HepG2 (cell line): ENCODE results near the gene KRTAP3-2. TPM values are rescaled to one million over a fixed set of nuclear protein-coding genes. Genes with fewer than 3 reads are reported as not detected.

Source experiments
- AKAP8 ChIP-seq: sonication (generic); formaldehyde crosslinking; IDR thresholded peaks from 2 replicates; pipeline ENCODE4 v1.5.1; 2020; ENCODE audit warnings: mild to moderate bottlenecking, missing genetic modification reagents
- DNMT3B ChIP-seq: conservative IDR thresholded peaks from 2 replicates; pipeline ENCODE4 v1.6.1; 2016; ENCODE audit warnings: missing biosample characterization, control low read depth
- HHEX ChIP-seq: IDR thresholded peaks from 2 replicates; pipeline ENCODE4 v1.6.1; 2016; ENCODE audit warnings: control low read depth
- NCOA2 ChIP-seq: sonication (generic); formaldehyde crosslinking; IDR thresholded peaks from 2 replicates; pipeline ENCODE4 v1.8.0; 2022; ENCODE audit warnings: inconsistent platforms
- PATZ1 ChIP-seq: sonication (generic); formaldehyde crosslinking; IDR thresholded peaks from 2 replicates; pipeline ENCODE4 v1.4.0; 2020; ENCODE audit warnings: missing genetic modification reagents
- PHF5A ChIP-seq: IDR thresholded peaks from one replicate; pipeline ENCODE4 v1.6.1; 2018; ENCODE audit warnings: low read depth, missing genetic modification reagents; ENCODE audit not compliant: unreplicated experiment
- SKI ChIP-seq: fragments of 450-650 bp; IDR thresholded peaks from one replicate; pipeline ENCODE4 v1.6.1; 2018; ENCODE audit warnings: mild to moderate bottlenecking; ENCODE audit not compliant: partially characterized antibody
- SNAPC2 ChIP-seq: sonication (generic); formaldehyde crosslinking; IDR thresholded peaks from 2 replicates; pipeline ENCODE4 v1.8.1; 2022; ENCODE audit warnings: mild to moderate bottlenecking, missing genetic modification reagents
- TARDBP ChIP-seq: sonication (generic); formaldehyde crosslinking; IDR thresholded peaks from 2 replicates; pipeline ENCODE4 v1.8.0; 2022; ENCODE audit warnings: mild to moderate bottlenecking, missing genetic modification reagents
- TFDP1 ChIP-seq: IDR thresholded peaks from 2 replicates; pipeline ENCODE4 v1.6.1; 2016; ENCODE audit warnings: missing compliant biosample characterization, missing genetic modification reagents, borderline replicate concordance
- ZEB1 ChIP-seq: IDR thresholded peaks from 2 replicates; pipeline ENCODE4 v1.6.1; 2012; ENCODE audit warnings: mild to moderate bottlenecking, low read depth, inconsistent platforms; ENCODE audit not compliant: insufficient replicate concordance
- ZNF275 ChIP-seq: sonication (generic); formaldehyde crosslinking; IDR thresholded peaks from 2 replicates; pipeline ENCODE4 v1.8.0; 2022; ENCODE audit warnings: missing genetic modification reagents, mild to moderate bottlenecking, inconsistent platforms, borderline replicate concordance
- ZNF329 ChIP-seq: sonication (generic); formaldehyde crosslinking; IDR thresholded peaks from 2 replicates; pipeline ENCODE4 v1.9.0; 2021; ENCODE audit warnings: low read depth, mild to moderate bottlenecking, missing genetic modification reagents
- ZNF556 ChIP-seq: sonication (generic); formaldehyde crosslinking; IDR thresholded peaks from 2 replicates; pipeline ENCODE4 v1.4.0; 2020; ENCODE audit warnings: mild to moderate bottlenecking, missing genetic modification reagents, borderline replicate concordance
- ZNF563 ChIP-seq: sonication (generic); formaldehyde crosslinking; IDR thresholded peaks from 2 replicates; pipeline ENCODE4 v1.8.0; 2022; ENCODE audit warnings: mild to moderate bottlenecking, moderate library complexity, missing genetic modification reagents
- ZNF639 ChIP-seq: conservative IDR thresholded peaks from 2 replicates; pipeline ENCODE4 v1.6.1; 2018; ENCODE audit warnings: missing genetic modification reagents
- ZNF816 ChIP-seq: sonication (generic); formaldehyde crosslinking; IDR thresholded peaks from 2 replicates; pipeline ENCODE4 v1.8.0; 2022; ENCODE audit warnings: missing genetic modification reagents, mild to moderate bottlenecking, borderline replicate concordance
- polyA plus RNA-seq, 8 experiments: library from polyadenylated mRNA; depleted of rRNA in 3 of 8; stranded (reverse) in 7 of 8; unstranded in 1 of 8; fragments of >200 nt; fragmentation: Illumina TruSeq in 4 of 8; extraction: Trizol in 4 of 8; gene quantifications; 2 replicates each; pipeline versions ENCODE4 v1.2.1 to v1.2.3, GENCODE V29; 2011 to 2016; ENCODE audit warnings: low read depth in 4 of 8, missing spikeins in 1 of 8, mixed read lengths in 1 of 8; ENCODE audit not compliant: insufficient read depth in 1 of 8
- total RNA-seq, 5 experiments: library from RNA; depleted of rRNA; stranded (reverse); fragments of >200 nt; fragmentation: Illumina TruSeq; extraction: Trizol; gene quantifications; 2 replicates each; pipeline ENCODE4 v1.2.3, GENCODE V29; 2016; ENCODE audit warnings: low read depth in 1 of 5
- TF ChIP-seq, protein P1 (sequence below): sonication (generic); formaldehyde crosslinking; IDR thresholded peaks from 2 replicates; pipeline ENCODE4 v1.5.1; 2020; ENCODE audit warnings: mild to moderate bottlenecking, missing genetic modification reagents, borderline replicate concordance
- TF ChIP-seq, protein P2 (sequence below): sonication (generic); formaldehyde crosslinking; IDR thresholded peaks from 2 replicates; pipeline ENCODE4 v1.9.0; 2021; ENCODE audit warnings: missing genetic modification reagents, mild to moderate bottlenecking, borderline replicate concordance

Gene KRTAP3-2
- total and polyA plus RNA-seq, 2 of the 13 experiments (the other 11 are each of a cell fraction or from before 2014, with no cell fraction given) = not detected

DNA sequence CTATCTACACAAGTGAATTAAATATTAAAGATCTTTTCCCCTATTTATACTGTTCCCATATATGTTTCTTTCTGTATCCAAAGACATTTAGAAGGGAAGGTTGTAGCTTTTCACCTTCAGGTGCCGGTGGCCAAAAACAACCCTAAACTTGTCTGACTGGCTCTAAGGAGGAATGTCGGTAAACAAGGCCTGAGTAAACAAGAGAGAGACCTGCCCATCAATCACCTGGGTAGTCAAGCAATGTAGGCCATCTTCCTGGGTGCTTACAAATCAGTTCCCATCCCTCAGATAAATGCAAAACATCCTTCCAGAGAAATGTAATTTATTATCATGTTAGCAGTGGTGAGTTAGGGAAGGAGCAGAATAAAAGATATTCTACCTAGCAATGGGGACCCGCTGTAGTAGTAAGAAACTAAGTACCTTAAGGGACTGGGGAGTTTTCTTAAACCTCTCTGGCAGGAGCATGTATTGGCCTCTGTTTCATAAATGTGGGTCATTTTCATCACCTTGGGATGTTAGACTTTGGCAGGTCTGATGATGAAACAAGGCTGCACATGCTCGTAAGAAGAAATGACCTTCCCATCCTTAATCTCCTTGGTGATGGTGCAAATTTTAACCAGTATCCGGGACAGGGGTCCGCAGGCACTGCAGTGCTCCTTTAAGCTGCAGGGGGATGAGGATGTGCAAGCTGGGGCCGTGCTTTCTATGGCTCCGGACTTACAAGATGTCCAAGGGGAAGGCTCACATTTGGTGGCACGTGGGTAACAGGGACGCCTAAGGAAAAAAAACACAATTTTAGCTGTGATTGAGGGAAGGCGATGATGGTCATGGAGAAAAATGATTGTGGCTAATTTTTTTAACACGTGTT, 41.4 kb downstream of the KRTAP3-2 start (continued):
- TF ChIP-seq ZNF639 (CRISPR knock-in tag) (no peak; the same call in 1 of the 2 replicates), ZNF329 (CRISPR knock-in tag) (no peak), NCOA2 (CRISPR knock-in tag) (peak; percentile 91), ZNF563 (CRISPR knock-in tag) (no peak), DNMT3B (no peak), PATZ1 (CRISPR knock-in tag) (0 out of 2 replicates have a peak, but pooled peaks have one; percentile 21), SKI (no peak), AKAP8 (CRISPR knock-in tag) (no peak), ZEB1 (peak; percentile 98), TFDP1 (CRISPR knock-in tag) (no peak), ZNF556 (0 out of 2 replicates have a peak, but pooled peaks have one; percentile 48), PHF5A (CRISPR knock-in tag) (peak; percentile 48), HHEX (CRISPR knock-in tag) (0 out of 2 replicates have a peak, but pooled peaks have one; percentile 19), ZNF275 (CRISPR knock-in tag) (no peak), TARDBP (CRISPR knock-in tag) (peak; percentile 76; the same call in 1 of the 2 replicates), SNAPC2 (CRISPR knock-in tag) (0 out of 2 replicates have a peak, but pooled peaks have one; percentile 49), ZNF816 (peak; percentile 60; the same call in 1 of the 2 replicates)
- TF ChIP-seq, protein P1, sequence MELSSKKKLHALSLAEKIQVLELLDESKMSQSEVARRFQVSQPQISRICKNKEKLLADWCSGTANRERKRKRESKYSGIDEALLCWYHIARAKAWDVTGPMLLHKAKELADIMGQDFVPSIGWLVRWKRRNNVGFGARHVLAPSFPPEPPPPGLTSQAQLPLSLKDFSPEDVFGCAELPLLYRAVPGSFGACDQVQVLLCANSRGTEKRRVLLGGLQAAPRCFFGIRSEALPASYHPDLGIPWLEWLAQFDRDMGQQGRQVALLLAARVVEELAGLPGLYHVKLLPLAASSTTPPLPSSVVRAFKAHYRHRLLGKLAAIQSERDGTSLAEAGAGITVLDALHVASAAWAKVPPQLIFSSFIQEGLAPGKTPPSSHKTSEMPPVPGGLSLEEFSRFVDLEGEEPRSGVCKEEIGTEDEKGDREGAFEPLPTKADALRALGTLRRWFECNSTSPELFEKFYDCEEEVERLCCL (CRISPR knock-in tag) = no peak
- TF ChIP-seq, protein P2, sequence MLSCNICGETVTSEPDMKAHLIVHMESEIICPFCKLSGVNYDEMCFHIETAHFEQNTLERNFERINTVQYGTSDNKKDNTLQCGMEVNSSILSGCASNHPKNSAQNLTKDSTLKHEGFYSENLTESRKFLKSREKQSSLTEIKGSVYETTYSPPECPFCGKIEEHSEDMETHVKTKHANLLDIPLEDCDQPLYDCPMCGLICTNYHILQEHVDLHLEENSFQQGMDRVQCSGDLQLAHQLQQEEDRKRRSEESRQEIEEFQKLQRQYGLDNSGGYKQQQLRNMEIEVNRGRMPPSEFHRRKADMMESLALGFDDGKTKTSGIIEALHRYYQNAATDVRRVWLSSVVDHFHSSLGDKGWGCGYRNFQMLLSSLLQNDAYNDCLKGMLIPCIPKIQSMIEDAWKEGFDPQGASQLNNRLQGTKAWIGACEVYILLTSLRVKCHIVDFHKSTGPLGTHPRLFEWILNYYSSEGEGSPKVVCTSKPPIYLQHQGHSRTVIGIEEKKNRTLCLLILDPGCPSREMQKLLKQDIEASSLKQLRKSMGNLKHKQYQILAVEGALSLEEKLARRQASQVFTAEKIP (CRISPR knock-in tag) = no peak
